T-helper 1 cell treated with Interleukin-12 subunit alpha and Interleukin-12 subunit beta and Interleukin-4 antibody, amounts not matched to agents 30 ng/mL and 1 ng/mL, for 36 hours (primary cell): Measurements from ENCODE around the gene RAP2C. TPM values are rescaled to one million over a fixed set of nuclear protein-coding genes. Genes with fewer than 3 reads are reported as not detected.
"Not testable (repeated sequence)": the region's sequence is repeated elsewhere in the genome, so short reads cannot be mapped to it uniquely, and the experiment has no call there.

ENCODE experiments used
- intact Hi-C: fragments of 100-400 bp; cut with micrococcal nuclease; formaldehyde crosslinking; loops from one replicate; pipeline ENCODE4 v1.15.1; 2024
- total RNA-seq: library from RNA; stranded (reverse); gene quantifications from 2 replicates; pipeline ENCODE4 v1.2.3, GENCODE V29; 2022

RAP2C gene
- total RNA-seq, 1 donor from 2014 or later = 37.1 TPM

GRCh38 chrX:132204629-132205028 is 14.6 kb downstream of the RAP2C start:
- intact Hi-C loops = no loop called here

GRCh38 chrX:132200976-132201375 is 18.3 kb downstream of the RAP2C start:
- intact Hi-C loops = no loop called here

- intact Hi-C loops = no loop called here
Observed at GRCh38 chrX:132199941-132200340, 19.3 kb downstream of the RAP2C start.

DNA sequence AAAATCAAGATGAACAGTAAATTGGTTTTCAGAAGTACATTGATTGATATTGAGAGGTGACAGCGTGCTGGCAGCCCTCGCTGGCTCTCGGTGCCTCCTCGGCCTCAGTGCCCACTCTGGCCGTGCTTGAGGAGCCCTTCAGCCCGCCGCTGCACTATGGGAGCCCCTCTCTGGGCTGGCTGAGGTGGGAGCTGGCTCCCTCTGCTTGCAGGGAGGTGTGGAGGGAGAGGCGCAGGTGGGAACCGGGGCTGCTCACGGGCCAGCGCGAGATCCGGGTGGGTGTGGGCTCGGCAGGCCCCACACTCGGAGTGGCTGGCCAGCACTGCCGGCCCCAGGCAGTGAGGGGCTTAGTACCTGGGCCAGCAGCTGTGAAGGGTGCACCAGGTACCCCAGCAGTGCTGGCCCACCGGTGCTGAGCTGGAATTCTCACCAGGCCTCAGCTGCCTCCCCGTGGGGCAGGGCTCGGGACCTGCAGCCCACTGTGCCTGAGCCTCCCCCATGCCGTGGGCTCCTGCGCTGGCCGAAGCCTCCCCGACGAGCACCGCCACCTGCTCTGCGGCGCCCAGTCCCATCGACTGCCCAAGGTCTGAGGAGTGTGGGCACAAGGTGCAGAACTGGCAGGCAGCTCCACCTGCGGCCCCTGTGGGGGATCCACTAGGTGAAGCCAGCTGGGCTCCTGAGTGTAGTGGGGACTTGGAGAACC is 25.2 kb downstream of the RAP2C start:
- intact Hi-C loops = no loop called here

DNA sequence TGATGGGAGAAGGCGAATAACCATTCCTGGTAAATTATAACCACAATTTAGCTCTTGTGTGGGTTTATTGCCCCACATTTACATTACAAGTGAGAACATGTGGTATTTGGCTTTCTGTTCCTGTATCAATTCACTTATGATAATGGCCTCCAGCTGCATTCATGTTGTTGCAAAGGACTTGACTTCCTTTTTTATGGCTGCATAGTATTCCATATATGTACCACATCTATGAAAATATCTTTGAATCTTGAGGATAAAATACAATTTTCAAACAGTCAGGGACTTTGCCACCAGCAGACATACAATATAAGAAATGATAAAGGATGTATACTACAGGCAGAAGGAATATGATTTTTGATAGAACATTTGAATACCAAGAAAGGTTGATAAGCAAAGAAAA is 27.3 kb downstream of the RAP2C start:
- intact Hi-C loops = no loop called here

- intact Hi-C loops = no loop called here
Observed at GRCh38 chrX:132188175-132188574, 31.1 kb downstream of the RAP2C start.

DNA sequence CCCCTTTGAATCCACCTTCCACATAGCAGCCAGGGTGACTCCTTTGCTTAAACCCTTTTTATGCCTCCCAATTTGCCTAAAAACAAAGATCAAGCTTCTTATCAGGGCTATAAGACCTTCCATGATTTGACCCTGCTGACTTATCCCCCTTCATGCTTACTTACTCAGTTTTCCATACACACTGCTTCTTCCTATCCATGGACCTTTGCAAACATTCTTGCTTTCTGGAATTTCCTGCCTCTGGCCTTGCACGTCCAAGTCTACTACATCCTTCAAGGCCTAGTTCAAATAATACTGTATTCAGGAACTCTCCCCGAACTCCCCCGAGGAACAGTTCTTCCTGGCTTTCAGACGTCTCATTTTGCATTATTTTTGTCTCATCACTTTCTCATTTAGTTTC is 31.8 kb downstream of the RAP2C start:
- intact Hi-C loops = no loop called here

GRCh38 chrX:132184871-132185270 is 34.4 kb downstream of the RAP2C start:
- intact Hi-C loops = no loop called here

GRCh38 chrX:132181364-132181763 is 37.9 kb downstream of the RAP2C start:
- intact Hi-C loops = no loop called here

DNA sequence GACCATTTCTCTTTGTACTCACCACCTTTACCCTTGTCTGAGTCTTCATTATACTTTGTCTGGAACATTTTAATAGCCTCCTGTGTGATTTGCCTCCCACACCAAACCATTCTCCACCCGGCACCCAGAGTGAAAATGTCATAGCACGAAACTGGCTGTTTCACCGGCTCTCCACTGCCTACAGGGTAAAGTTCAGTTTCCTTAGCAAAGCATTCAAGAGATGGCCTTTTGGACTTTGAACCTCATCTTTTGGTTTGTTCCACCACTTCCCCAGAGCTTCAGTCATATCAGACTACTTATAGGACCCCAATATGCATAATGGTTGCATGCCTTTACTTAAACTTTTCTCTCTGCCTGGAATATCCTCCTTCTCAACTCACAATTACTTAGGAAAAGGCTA is 38.3 kb downstream of the RAP2C start:
- intact Hi-C loops = no loop called here

GRCh38 chrX:132173647-132174046 is 45.6 kb downstream of the RAP2C start:
- intact Hi-C loops = no loop called here

GRCh38 chrX:132171881-132172280 is 47.4 kb downstream of the RAP2C start:
- intact Hi-C loops = no loop called here

DNA sequence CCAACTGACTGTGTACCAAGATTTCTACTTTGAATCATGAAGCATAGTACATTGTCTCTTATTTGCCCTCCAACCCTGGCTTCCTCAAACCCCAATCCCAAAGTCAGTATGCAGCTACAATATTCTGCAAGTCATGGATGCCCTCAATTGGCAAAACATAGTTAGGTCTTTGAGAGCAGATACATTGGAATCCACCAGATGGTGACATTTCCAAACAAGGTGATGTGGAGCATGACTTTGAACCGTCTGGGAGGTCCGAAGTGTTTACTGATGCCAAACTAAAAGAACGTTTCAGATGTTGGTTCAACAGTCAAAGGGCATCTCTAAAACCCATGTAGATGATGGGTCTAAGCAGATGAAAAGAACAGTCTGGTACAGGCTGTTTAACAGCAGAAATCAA is 47.8 kb downstream of the RAP2C start:
- intact Hi-C loops = no loop called here

GRCh38 chrX:132169554-132169953 is 49.7 kb downstream of the RAP2C start:
- intact Hi-C loops = no loop called here

DNA sequence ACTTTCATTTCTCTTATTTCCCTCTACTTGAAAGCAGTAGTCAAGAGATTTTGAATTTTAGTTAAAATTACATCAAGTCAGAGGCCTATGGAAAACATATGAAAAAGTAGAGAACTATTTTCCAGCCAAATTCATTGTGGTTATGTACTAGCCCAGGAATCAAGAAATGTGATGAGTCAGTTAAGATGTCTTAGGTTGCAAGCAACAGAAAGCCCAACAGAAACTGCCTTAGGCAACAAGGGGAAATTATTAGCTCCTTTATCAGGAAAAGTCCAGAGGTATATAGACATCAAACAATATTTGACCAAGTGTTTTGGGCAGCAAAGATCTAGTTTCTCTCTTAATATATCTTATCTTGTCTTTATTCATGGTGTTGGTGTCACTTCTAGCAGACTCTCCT is 53.6 kb downstream of the RAP2C start:
- intact Hi-C loops = no loop called here

GRCh38 chrX:132165005-132165404 is 54.2 kb downstream of the RAP2C start:
- intact Hi-C loops = no loop called here

GRCh38 chrX:132163094-132163493 is 56.2 kb downstream of the RAP2C start:
- intact Hi-C loops = not testable (repeated sequence)

DNA sequence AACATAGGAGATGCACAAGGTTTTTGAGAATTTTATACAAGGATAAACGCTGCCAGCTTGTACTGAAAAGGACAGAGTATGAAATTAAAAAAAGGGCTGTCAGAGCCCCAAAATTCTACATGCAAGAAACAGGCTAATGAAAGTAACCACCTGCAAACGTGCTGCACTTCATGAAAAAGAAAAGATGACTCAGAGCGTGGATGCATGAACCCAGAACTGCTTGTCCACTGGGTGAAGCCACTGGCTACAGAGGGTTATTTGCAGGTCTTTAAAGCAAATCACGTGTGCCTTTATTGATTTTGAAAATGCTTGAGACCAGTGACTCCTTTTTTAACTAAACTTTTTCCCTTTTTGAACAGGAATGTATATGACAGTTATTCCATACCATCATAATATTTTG is 66.1 kb downstream of the RAP2C start:
- intact Hi-C loops = no loop called here

Other genes starting within 250 kb of the RAP2C start
- gene STK26, start 196.1 kb downstream of the RAP2C start, total RNA-seq = 36.5 and 39.4 TPM in 2 replicates
- gene FRMD7, start 91.4 kb downstream of the RAP2C start, total RNA-seq = not detected in 2 replicates